Neuronal stem cell (in vitro differentiated cells): ENCODE data around the gene MEF2C.

Experiments used
- DNase-seq: peaks from one replicate; pipeline ENCODE4 v3.0.0-alpha.2; 2013; ENCODE audit warnings: low spot score
- H2AFZ ChIP-seq: one replicate; pipeline ENCODE4 v1.6.1; 2013; ENCODE audit warnings: mild to moderate bottlenecking, low read length, inconsistent platforms
- H2AK5ac ChIP-seq: 2 replicates; pipeline ENCODE4 v1.6.1; 2013; ENCODE audit warnings: low read depth, mild to moderate bottlenecking, inconsistent platforms, low read length, moderate library complexity, mixed read lengths
- H2BK120ac ChIP-seq: 2 replicates; pipeline ENCODE4 v1.6.1; 2013; ENCODE audit warnings: low read depth, mild to moderate bottlenecking, inconsistent platforms, low read length, moderate library complexity, mixed read lengths
- H2BK12ac ChIP-seq: one replicate; pipeline ENCODE4 v1.6.1; 2013; ENCODE audit warnings: low read length, inconsistent platforms
- H2BK15ac ChIP-seq: 2 replicates; pipeline ENCODE4 v1.6.1; 2013; ENCODE audit warnings: mild to moderate bottlenecking, low read length, inconsistent platforms, mixed read lengths
- H2BK5ac ChIP-seq: one replicate; pipeline ENCODE4 v1.6.1; 2013; ENCODE audit warnings: inconsistent platforms, mild to moderate bottlenecking, low read length, moderate library complexity
- H3K14ac ChIP-seq: one replicate; pipeline ENCODE4 v1.6.1; 2013; ENCODE audit warnings: low read length, inconsistent platforms
- H3K18ac ChIP-seq: 2 replicates; pipeline ENCODE4 v1.6.1; 2013; ENCODE audit warnings: low read length, inconsistent platforms
- H3K23ac ChIP-seq: 2 replicates; pipeline ENCODE4 v1.6.1; 2013; ENCODE audit warnings: low read depth, mild to moderate bottlenecking, mixed read lengths, low read length, inconsistent platforms; ENCODE audit not compliant: poor library complexity
- H3K27ac ChIP-seq: replicated peaks from 3 replicates; pipeline ENCODE4 v1.5.1; 2013; ENCODE audit warnings: low read length, inconsistent platforms
- H3K27me3 ChIP-seq, 3 experiments: 2 replicates each; pipeline ENCODE4 v1.6.1; 2013; ENCODE audit warnings: low read length in 3 of 3, mild to moderate bottlenecking in 2 of 3, inconsistent platforms in 1 of 3, low read depth in 1 of 3, mixed read lengths in 1 of 3, moderate library complexity in 1 of 3; ENCODE audit not compliant: control insufficient read depth in 3 of 3, insufficient read depth in 3 of 3
- H3K36me3 ChIP-seq, 2 donors: replicated peaks in 1 of 2; 2 replicates each; pipeline ENCODE4 v1.6.1; 2013; ENCODE audit warnings: low read length in 2 of 2; ENCODE audit not compliant: control insufficient read depth in 2 of 2, insufficient read depth in 2 of 2
- H3K4ac ChIP-seq: 2 replicates; pipeline ENCODE4 v1.6.1; 2013; ENCODE audit warnings: inconsistent platforms, mild to moderate bottlenecking, low read length, moderate library complexity
- H3K4me1 ChIP-seq, 2 donors: 1 replicate in 1 of 2; 2 replicates in 1 of 2; pipeline ENCODE4 v1.6.1; 2013; ENCODE audit warnings: low read length in 2 of 2, low read depth in 1 of 2; ENCODE audit not compliant: control insufficient read depth in 2 of 2, insufficient read depth in 1 of 2
- H3K4me2 ChIP-seq: one replicate; pipeline ENCODE4 v1.6.1; 2013; ENCODE audit warnings: mild to moderate bottlenecking, low read length, inconsistent platforms; ENCODE audit not compliant: insufficient read depth, poor library complexity, severe bottlenecking
- H3K4me3 ChIP-seq, 2 donors: 2 replicates each; pipeline ENCODE4 v1.5.1; 2013; ENCODE audit warnings: low read length in 2 of 2, mild to moderate bottlenecking in 2 of 2, inconsistent platforms in 1 of 2, moderate library complexity in 1 of 2
- H3K79me1 ChIP-seq: one replicate; pipeline ENCODE4 v1.6.1; 2013; ENCODE audit warnings: low read depth, mild to moderate bottlenecking, inconsistent platforms, low read length, moderate library complexity
- H3K9ac ChIP-seq: one replicate; pipeline ENCODE4 v1.6.1; 2013; ENCODE audit warnings: mild to moderate bottlenecking, low read depth, low read length, inconsistent platforms; ENCODE audit not compliant: poor library complexity
- H3K9me3 ChIP-seq, 2 donors: replicated peaks in 1 of 2; 2 replicates each; pipeline versions ENCODE3 to v1.6.1; 2013; ENCODE audit warnings: low read length in 2 of 2, mild to moderate bottlenecking in 2 of 2, inconsistent platforms in 1 of 2, low read depth in 1 of 2, mixed read lengths in 1 of 2, moderate library complexity in 1 of 2; ENCODE audit not compliant: control insufficient read depth in 2 of 2, insufficient read depth in 1 of 2
- H4K8ac ChIP-seq: one replicate; pipeline ENCODE4 v1.6.1; 2013; ENCODE audit warnings: low read depth, mild to moderate bottlenecking, inconsistent platforms, low read length, moderate library complexity
- H4K91ac ChIP-seq: one replicate; pipeline ENCODE4 v1.6.1; 2013; ENCODE audit warnings: low read length, low read depth, mild to moderate bottlenecking, inconsistent platforms; ENCODE audit not compliant: poor library complexity
- WGBS, 2 donors: extraction: QIAGEN DNeasy Blood & Tissue Kit; methylation state at CpG; one replicate each; pipeline ENCODE4 v1.1.7; 2013; ENCODE audit warnings: missing lambda C conversion rate in 2 of 2, mixed read lengths in 1 of 2; ENCODE audit not compliant: insufficient read length in 2 of 2, insufficient replicate concordance in 1 of 2; ENCODE audit errors: extremely low coverage in 2 of 2; 5-methylcytosine and 5-hydroxymethylcytosine counted together

Gene MEF2C

GRCh38 chr5:88846434-88846833 lies 36.5 kb downstream of the MEF2C start:
- no CpG with 5 or more reads among the region's 1 CpG for WGBS, 2 donors
- Histone ChIP-seq H2AFZ (no peak overlapping the region), H4K91ac (no peak overlapping the region)

DNA sequence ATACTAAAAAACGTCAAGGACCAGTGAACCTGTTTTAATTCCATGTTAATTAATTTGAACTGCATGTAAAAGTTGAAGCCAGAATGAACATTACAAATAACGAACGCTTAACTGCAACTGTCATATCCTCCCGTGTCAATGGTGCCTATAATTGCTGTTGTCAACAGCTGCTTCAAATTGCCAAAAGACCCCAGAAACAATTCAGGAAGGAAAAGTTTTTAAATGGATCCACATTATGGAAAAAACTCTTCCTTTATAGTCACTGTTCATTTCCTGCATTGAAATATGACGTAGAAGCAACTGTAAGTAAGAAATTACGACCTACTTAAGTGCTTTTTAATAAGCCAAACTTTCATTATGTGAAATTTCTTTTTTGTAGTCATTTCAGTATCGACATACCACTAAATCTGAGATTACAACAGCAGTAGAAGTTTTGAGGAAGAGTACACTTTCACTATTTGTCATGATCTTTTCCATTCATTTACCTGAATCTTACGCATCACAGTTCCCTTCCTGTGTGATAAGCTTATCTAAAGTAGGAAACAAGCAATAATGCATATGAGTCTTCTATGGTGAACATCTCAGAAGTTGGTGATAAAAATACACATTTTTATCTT lies 37.8 kb downstream of the MEF2C start:
- H2BK12ac ChIP-seq: no peak overlapping the region
- no peak overlapping the region for H3K9ac ChIP-seq
- H2AFZ ChIP-seq: no peak overlapping the region
- no peaks in the 10 kb centered on the region for H3K4me1 ChIP-seq
- H2BK120ac ChIP-seq: no peak overlapping the region
- H3K4me2 ChIP-seq: no peak overlapping the region
- H3K27ac ChIP-seq: no peak overlapping the region
- no peaks in the 10 kb centered on the region for H3K27me3 ChIP-seq
- no peak overlapping the region for H3K14ac ChIP-seq
- no peaks in the 10 kb centered on the region for H3K36me3 ChIP-seq
- WGBS, 2 donors: no CpG with 5 or more reads among the region's 8 CpGs
- H3K23ac ChIP-seq: no peak overlapping the region
- no peak overlapping the region for H2BK15ac ChIP-seq
- H3K79me1 ChIP-seq: no peaks in the 10 kb centered on the region
- H4K8ac ChIP-seq: no peak overlapping the region
- H2AK5ac ChIP-seq: no peak overlapping the region
- H3K18ac ChIP-seq: no peak overlapping the region
- H3K9me3 ChIP-seq: no peaks in the 10 kb centered on the region
- H4K91ac ChIP-seq: no peak overlapping the region
- no peak overlapping the region for H2BK5ac ChIP-seq
- H3K4me3 ChIP-seq: no peak overlapping the region
- H3K4ac ChIP-seq: no peak overlapping the region
- no peak for DNase-seq

More at GRCh38 chr5:88846434-88846833, 36.5 kb downstream of the MEF2C start:
- no peak overlapping the region for H3K9ac ChIP-seq
- H3K18ac ChIP-seq: no peak overlapping the region
- no peak overlapping the region for H3K4me3 ChIP-seq
- no peaks in the 10 kb centered on the region for H3K36me3 ChIP-seq
- H3K4ac ChIP-seq: no peak overlapping the region
- H2BK12ac ChIP-seq: no peak overlapping the region
- H2BK120ac ChIP-seq: no peak overlapping the region
- no peak overlapping the region for H3K23ac ChIP-seq
- no peak overlapping the region for H2BK15ac ChIP-seq
- no peak overlapping the region for H2BK5ac ChIP-seq
- DNase-seq: no peak
- no peak overlapping the region for H4K8ac ChIP-seq
- H3K4me2 ChIP-seq: no peak overlapping the region
- no peaks in the 10 kb centered on the region for H3K79me1 ChIP-seq
- H3K27ac ChIP-seq: no peak overlapping the region
- no peaks in the 10 kb centered on the region for H3K27me3 ChIP-seq
- H3K14ac ChIP-seq: no peak overlapping the region
- no peaks in the 10 kb centered on the region for H3K4me1 ChIP-seq
- H3K9me3 ChIP-seq: no peaks in the 10 kb centered on the region
- H2AK5ac ChIP-seq: no peak overlapping the region

DNA sequence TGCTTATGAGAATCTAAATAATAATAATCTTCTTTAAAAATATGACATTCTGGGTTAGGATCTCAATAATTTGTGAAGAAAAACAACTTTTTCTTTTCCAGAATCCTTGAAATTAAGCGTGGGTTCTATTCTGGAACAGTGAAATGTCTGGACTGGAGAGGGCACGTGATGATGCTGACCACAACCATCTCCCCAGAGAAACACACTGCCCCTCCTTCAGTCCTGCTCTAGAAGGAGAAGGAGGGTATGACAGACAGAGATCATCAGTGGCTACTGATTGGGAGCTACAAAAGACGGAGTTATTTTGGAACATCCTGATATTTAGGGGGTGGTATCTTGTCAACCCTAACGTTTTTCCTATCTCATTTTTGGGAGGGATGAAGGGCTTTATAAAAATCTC lies 40.2 kb downstream of the MEF2C start:
- H4K8ac ChIP-seq: no peak overlapping the region
- H3K23ac ChIP-seq: no peak overlapping the region
- no CpG with 5 or more reads among the region's 4 CpGs for WGBS, 2 donors
- no peaks in the 10 kb centered on the region for H3K27me3 ChIP-seq
- no peak overlapping the region for H2BK15ac ChIP-seq
- no peak overlapping the region for H2BK5ac ChIP-seq
- no peaks in the 10 kb centered on the region for H3K36me3 ChIP-seq
- H3K4me2 ChIP-seq: no peak overlapping the region
- no peak overlapping the region for H2BK120ac ChIP-seq
- H2BK12ac ChIP-seq: no peak overlapping the region
- no peak overlapping the region for H3K9ac ChIP-seq
- no peak overlapping the region for H3K4me3 ChIP-seq
- H2AFZ ChIP-seq: no peak overlapping the region
- no peaks in the 10 kb centered on the region for H3K9me3 ChIP-seq
- H3K27ac ChIP-seq: no peak overlapping the region
- H3K18ac ChIP-seq: no peak overlapping the region
- no peaks in the 10 kb centered on the region for H3K4me1 ChIP-seq
- H3K4ac ChIP-seq: no peak overlapping the region
- no peak for DNase-seq
- no peak overlapping the region for H3K14ac ChIP-seq
- H2AK5ac ChIP-seq: no peak overlapping the region
- H4K91ac ChIP-seq: no peak overlapping the region
- H3K79me1 ChIP-seq: no peaks in the 10 kb centered on the region

GRCh38 chr5:88841212-88841611 lies 41.8 kb downstream of the MEF2C start:
- H2BK120ac ChIP-seq: no peak overlapping the region
- H4K91ac ChIP-seq: no peak overlapping the region
- no peak overlapping the region for H3K18ac ChIP-seq
- H2AFZ ChIP-seq: no peak overlapping the region
- H3K27ac ChIP-seq: no peak overlapping the region
- no peak overlapping the region for H3K4me3 ChIP-seq
- no peak overlapping the region for H2BK15ac ChIP-seq
- no peaks in the 10 kb centered on the region for H3K27me3 ChIP-seq
- DNase-seq: no peak
- H3K36me3 ChIP-seq: no peaks in the 10 kb centered on the region
- H3K14ac ChIP-seq: no peak overlapping the region
- no peak overlapping the region for H2AK5ac ChIP-seq
- no peaks in the 10 kb centered on the region for H3K79me1 ChIP-seq
- no peak overlapping the region for H3K4ac ChIP-seq
- H3K9me3 ChIP-seq: no peaks in the 10 kb centered on the region
- no peak overlapping the region for H2BK5ac ChIP-seq
- H3K4me1 ChIP-seq: no peaks in the 10 kb centered on the region
- no CpG with 5 or more reads among the region's 4 CpGs for WGBS, 2 donors
- no peak overlapping the region for H4K8ac ChIP-seq
- H3K4me2 ChIP-seq: no peak overlapping the region
- H3K23ac ChIP-seq: no peak overlapping the region
- no peak overlapping the region for H2BK12ac ChIP-seq
- H3K9ac ChIP-seq: no peak overlapping the region
